Left cardiac atrium (tissue), 4 donors: ENCODE data around the gene THAP5. TPM values are rescaled to one million over a fixed set of nuclear protein-coding genes. Genes with fewer than 3 reads are reported as not detected.
"Not testable (repeated sequence)": the region's sequence is repeated elsewhere in the genome, so short reads cannot be mapped to it uniquely, and the experiment has no call there.

Experiments used
- ATAC-seq, 2 donors: fragments of 200-7000 bp; cut with Tn5 transposase; one replicate each; pipeline ENCODE4 v1.9.1; 2020; ENCODE audit warnings: mild to moderate bottlenecking in 2 of 2, moderate library complexity in 2 of 2
- DNase-seq: peaks from one replicate; pipeline ENCODE4 v3.0.0-alpha.2; 2020
- intact Hi-C, 2 donors: fragments of 100-400 bp; cut with DNase I; formaldehyde crosslinking; loops; one replicate each; pipeline versions ENCODE4 v1.14.1 to v1.15.1; 2022 to 2023
- total RNA-seq, 2 donors: library from RNA; stranded (reverse); fragmentation: NEBNext Ultra II Directional; extraction: Animal tissue kit (Norgen Biotek cat#: 25700); gene quantifications; one replicate each; pipeline ENCODE4 v1.2.1, GENCODE V29; 2021
- donor health status: DM: no; HTN: yes; CAD: no.
- donor health status: DM: no; HTN: yes; CAD: no; lungs with severe emphysema.
- donor health status: DM: yes; HTN: yes; CAD: no.
- donor health status: Dilated cardiomyopathy.

THAP5 gene
- total RNA-seq, 2 donors from 2014 or later, result 21.1 to 24.2 TPM

DNA sequence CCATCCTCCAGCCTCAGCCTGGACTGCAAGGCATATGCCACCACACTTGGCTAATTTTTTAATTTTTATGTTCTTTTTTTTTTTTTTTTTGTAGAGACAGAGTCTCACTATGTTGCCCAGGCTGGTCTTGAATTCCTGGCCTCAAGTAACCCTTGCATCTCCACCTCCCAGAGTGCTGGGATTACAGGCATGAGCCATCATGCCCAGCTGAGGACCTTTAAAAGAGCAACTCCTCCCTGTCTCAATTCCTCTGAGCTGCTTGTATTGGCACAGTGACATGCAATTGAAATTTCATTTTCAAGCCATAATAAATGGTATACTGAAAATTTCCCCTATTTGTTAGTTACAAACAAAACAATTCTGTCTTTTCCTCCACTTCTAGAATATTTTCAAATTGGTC, 19.7 kb upstream of the THAP5 start:
- DNase-seq, result no peak
- intact Hi-C loops, result no loop called here
- no peak for ATAC-seq

- ATAC-seq (no peak), DNase-seq (no peak)
- intact Hi-C loops, result no loop called here
These were observed 16.8 kb upstream of the THAP5 start for GRCh38 chr7:108586274-108586710.

GRCh38 chr7:108585843-108586242, 16.3 kb upstream of the THAP5 start:
- ATAC-seq (peak in 1 of 2 donors; percentile 68), DNase-seq (no peak)
- intact Hi-C loops, result no loop called here

DNA sequence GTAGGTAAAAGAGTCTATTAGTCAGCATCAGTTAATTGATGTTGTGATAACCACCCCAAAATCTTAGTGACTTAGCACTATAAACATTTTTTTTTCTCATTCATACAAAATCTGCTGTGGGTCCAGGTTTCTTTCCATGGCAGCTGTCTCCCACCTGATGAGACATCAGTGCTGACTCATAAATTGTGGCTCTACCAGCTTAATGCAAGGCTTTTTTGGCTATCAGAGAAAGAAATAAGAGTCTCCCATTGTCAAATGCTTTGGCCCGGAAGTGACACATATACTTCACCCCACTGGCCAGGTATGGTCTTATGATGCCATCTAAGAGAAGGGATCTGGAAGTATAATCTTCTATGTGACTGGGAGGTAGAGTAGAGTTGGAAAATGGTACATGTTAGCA, 14.7 kb upstream of the THAP5 start:
- ATAC-seq (no peak), DNase-seq (no peak)
- intact Hi-C loops, result no loop called here

- intact Hi-C loops, result no loop called here
- DNase-seq (no peak), ATAC-seq (no peak)
These were observed 12.4 kb upstream of the THAP5 start for GRCh38 chr7:108581655-108582491.

- intact Hi-C loops, result no loop called here
- no peak for ATAC-seq
- DNase-seq, result no peak
These were observed 10.8 kb upstream of the THAP5 start for GRCh38 chr7:108580298-108580697.

GRCh38 chr7:108578937-108579336, 9.4 kb upstream of the THAP5 start:
- intact Hi-C loops, result no loop called here

GRCh38 chr7:108576116-108576515, 6.6 kb upstream of the THAP5 start:
- DNase-seq (no peak), ATAC-seq (no peak)
- intact Hi-C loops, result no loop called here

More at GRCh38 chr7:108578937-108579336, 9.4 kb upstream of the THAP5 start:
- DNase-seq, result no peak
- ATAC-seq, result no peak

- ATAC-seq, result no peak
- DNase-seq, result no peak
- intact Hi-C loops, result no loop called here
These were observed 5.7 kb upstream of the THAP5 start for GRCh38 chr7:108575156-108575555.

GRCh38 chr7:108572480-108572879, 3.0 kb upstream of the THAP5 start:
- intact Hi-C loops, result no loop called here
- ATAC-seq, result no peak
- DNase-seq, result no peak

GRCh38 chr7:108570146-108570755, 745 bp upstream of the THAP5 start:
- ATAC-seq (peak; percentile 17 to 58), DNase-seq (peak; percentile 40)
- intact Hi-C loops, result no loop called here

DNA sequence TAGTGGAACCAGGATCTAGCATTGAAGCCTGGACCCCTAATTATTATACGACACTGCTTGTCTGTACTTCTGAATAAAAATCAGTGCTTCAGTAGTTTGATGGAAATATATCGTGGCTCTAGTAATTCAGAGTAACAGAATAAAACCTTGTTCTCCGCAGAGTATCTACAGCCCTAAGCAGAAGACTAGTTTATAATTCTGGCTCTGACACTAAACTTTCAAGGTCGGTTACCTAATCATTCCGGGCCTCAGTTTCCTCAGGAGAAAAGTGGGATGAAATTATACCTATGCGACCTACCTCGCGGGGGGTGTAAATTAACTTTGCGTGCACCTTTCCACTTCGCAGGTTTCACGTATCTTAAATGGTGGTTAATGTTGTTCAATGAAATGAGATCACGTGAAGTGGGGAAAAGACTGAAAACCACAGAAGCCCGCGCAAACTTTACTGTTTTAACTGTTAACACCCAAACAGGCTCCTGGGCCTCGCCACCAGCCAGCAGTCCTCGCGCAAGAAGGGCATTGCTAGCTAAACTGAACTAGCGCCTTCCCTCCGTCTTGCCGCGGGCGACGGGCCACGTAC, 615 bp downstream of the THAP5 start:
- ATAC-seq (no peak), DNase-seq (no peak)
- intact Hi-C loops, result loop anchor here in 1 of 2 donors (1.0 kb wide), 1 partner anchor 43 kb away; the partner anchor contains the start of gene PNPLA8

- DNase-seq, result no peak
- ATAC-seq, result no peak
- intact Hi-C loops, result no loop called here
These were observed 3.5 kb downstream of the THAP5 start for GRCh38 chr7:108565987-108566386.

DNA sequence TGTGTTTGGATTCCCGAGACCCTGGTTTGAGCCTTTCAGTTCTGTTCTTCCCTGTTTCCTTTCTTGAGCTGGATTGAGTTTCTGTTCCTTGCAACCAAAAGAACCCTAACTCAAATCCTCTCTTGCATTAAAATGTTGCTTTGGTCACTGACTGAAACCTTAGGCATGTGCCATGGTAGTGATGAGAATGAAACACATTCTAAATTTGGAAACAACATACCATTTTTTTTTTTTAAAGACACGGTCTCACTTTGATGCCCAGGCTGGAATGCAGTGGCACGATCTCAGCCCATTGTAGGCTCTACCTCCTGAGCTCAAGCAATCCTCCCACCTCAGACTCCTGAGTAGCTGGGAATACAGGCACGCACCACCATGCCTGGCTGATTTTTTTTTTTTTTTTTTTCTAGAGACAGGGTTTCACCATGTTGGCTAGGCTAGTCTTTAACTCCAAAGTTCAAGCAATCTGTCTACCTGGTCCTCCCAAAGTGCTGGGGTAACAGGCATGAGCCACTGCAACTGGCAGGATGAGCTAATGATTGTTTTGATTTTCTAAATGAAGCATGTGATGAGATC, 8.4 kb downstream of the THAP5 start:
- intact Hi-C loops, result no loop called here
- DNase-seq (no peak), ATAC-seq (peak in 1 of 2 donors; percentile 65)

DNA sequence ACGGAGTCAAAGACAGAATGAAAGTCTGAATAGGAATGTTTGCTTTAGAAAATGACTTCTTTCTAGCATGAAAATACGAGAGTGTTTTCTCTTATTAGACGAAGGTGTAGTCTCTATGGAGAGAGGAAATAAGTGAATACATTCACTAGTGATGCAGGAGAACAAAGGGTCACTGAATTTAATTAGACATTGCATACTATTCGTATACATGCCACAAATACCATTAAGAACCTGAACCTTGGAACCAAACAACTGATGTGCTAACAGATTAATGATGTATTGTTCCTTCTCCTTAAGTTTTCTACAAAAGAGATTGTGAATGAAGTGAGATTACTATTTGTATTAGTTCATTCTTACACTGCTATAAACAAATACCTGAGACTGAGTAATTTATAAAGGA, 10.3 kb downstream of the THAP5 start:
- intact Hi-C loops, result no loop called here
- ATAC-seq, result no peak

DNA sequence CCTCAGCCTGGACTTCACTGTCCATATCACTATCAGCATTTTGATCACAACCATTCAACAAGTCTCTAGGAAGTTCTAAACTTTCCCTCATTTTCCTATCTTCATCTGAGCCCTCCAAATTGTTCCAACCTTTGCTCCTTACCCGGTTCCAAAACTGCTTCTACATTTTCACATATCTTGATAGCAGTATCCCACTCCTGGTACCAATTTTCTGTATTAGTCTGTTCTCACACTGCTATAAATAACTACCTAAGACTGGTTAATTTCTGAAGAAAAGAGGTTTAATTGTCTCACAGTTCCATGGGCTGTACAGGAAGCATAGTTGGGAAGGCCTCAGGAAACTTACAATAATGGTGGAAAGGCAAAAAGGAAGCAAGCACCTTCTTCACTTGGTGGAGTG, 11.9 kb downstream of the THAP5 start:
- ATAC-seq, result no peak

More for the DNA sequence above, 10.3 kb downstream of the THAP5 start:
- no peak for DNase-seq

DNA sequence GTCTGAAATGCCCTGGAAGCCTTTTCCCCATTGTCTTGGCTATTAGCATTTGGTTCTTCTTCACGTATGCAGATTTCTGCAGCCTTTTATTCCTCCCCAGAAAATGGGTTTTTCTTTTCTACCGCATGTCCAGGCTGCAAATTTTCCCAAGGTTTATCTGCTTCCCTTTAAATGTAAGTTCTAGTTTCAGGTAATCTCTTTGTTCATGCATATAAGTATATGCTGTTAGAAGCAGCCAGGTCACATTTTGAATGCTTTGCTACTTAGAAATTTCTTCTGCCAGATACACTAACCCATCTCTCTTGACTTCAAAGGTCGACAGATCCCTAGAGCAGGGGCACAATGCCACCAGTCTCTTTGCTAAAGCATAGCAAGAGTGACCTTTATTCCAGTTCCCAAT, 12.3 kb downstream of the THAP5 start:
- DNase-seq (no peak), ATAC-seq (no peak)
- intact Hi-C loops, result no loop called here

More for the DNA sequence above, 11.9 kb downstream of the THAP5 start:
- intact Hi-C loops, result no loop called here
- no peak for DNase-seq

- intact Hi-C loops, result not testable (repeated sequence)
These were observed 12.8 kb downstream of the THAP5 start for GRCh38 chr7:108556665-108557064.

GRCh38 chr7:108548141-108548896, 21.2 kb downstream of the THAP5 start:
- intact Hi-C loops, result not testable (repeated sequence)

More at GRCh38 chr7:108556665-108557064, 12.8 kb downstream of the THAP5 start:
- not testable (repeated sequence) for DNase-seq, ATAC-seq

More at GRCh38 chr7:108548141-108548896, 21.2 kb downstream of the THAP5 start:
- not testable (repeated sequence) for DNase-seq, ATAC-seq
